ENCODE results near the gene TRIM8. TPM values are rescaled to one million over a fixed set of nuclear protein-coding genes. Genes with fewer than 3 reads are reported as not detected.

TRIM8 gene
- total RNA-seq, 1 experiment from 2014 or later: 37.0 TPM

DNA sequence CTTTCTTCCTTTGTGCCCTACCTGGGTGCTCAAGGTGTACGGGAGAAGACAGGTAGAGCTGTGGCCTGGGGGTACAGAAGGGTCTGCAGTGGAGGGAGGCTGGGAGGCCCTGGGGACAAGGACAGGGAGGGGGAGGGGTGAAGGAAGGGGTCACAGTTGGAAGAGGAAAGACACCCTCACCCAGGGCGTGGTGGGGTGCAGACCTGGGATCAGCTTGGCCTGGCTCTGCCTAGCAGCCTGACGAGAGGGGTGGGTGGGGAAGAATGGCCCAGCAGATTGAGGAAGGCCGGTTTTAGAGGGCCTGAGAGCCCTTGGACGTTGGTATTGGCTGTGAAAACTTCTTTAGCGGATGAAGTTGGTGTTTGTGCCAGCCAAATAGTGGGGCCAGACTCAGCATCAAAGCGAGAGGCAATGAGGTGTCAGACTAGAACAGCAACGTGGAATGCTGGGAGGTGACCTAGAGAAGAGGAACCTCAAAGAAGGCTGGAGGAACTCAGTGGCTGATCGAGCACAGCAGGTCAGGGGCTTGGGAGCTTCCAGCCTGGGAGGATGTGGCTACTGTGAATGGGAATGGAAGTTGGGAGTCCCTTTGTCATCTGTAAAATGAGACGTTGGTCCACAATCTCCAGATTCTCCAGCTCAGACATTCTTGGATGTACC is 18.1 kb upstream of the TRIM8 start:
- peak overlapping the region; percentile 39 to 62 (median 61); a peak in 3 of 7 replicates for H3K27ac Mint-ChIP-seq
- Histone ChIP-seq H4K8ac (replicated peaks; ENCODE audit: insufficient read length, low read depth, low read length) (no peak overlapping the region), H4K20me1 (ENCODE audit: control insufficient read depth, insufficient read depth, insufficient read length) (peaks cover 2% of the 10 kb centered on the region), H3K14ac (ENCODE audit: insufficient read depth, low read length) (peak overlapping the region; percentile 26; the same call in 1 of the 2 replicates), H4K91ac (ENCODE audit: insufficient read length, low read depth, low read length) (no peak overlapping the region), H2BK12ac (ENCODE audit: insufficient read length, low read depth, low read length) (no peak overlapping the region), H3K23me2 (ENCODE audit: insufficient read length, low read depth, low read length, poor library complexity, severe bottlenecking) (no peaks in the 10 kb centered on the region), H3K27ac (ENCODE audit: insufficient read length, low read depth, low read length) (no peak overlapping the region), H3K56ac (ENCODE audit: insufficient read length, low read depth, low read length) (no peak overlapping the region), H2AK5ac (ENCODE audit: insufficient read length, low read length) (no peak overlapping the region), H2BK120ac (ENCODE audit: low read depth, low read length, poor library complexity, severe bottlenecking) (no peak overlapping the region), H2BK20ac (ENCODE audit: low read depth, low read length, poor library complexity, severe bottlenecking) (no peak overlapping the region), H2AFZ (ENCODE audit: low read length) (no peak overlapping the region), H3K79me1 (ENCODE audit: insufficient read depth, low read depth, low read length, poor library complexity, severe bottlenecking) (no peaks in the 10 kb centered on the region), H3T11ph (ENCODE audit: low read length) (no peak overlapping the region), H3K4me1 (ENCODE audit: insufficient read depth, low read length) (peaks cover 12% of the 10 kb centered on the region; the same call in 1 of the 2 replicates), H3K27me3 (ENCODE audit: insufficient read depth, low read length) (no peaks in the 10 kb centered on the region), H3K9me3 (ENCODE audit: control insufficient read depth, low read depth, low read length) (no peaks in the 10 kb centered on the region), H3K9ac (ENCODE audit: extremely low read depth, insufficient read length, low read length) (no peak overlapping the region), H3K79me2 (ENCODE audit: insufficient read depth, low read length) (no peaks in the 10 kb centered on the region), H3K23ac (ENCODE audit: insufficient read length, low read depth, low read length) (no peak overlapping the region), H2BK15ac (ENCODE audit: low read depth, low read length) (no peak overlapping the region), H3K4me2 (ENCODE audit: insufficient read depth, insufficient read length, low read length) (no peak overlapping the region), H3K18ac (ENCODE audit: insufficient read length, low read depth, low read length) (no peak overlapping the region), H3K4ac (ENCODE audit: low read depth, low read length) (no peak overlapping the region), H4K5ac (ENCODE audit: insufficient read length, low read depth, low read length) (no peak overlapping the region), H2BK5ac (ENCODE audit: insufficient read length, low read length) (no peak overlapping the region)
- DNase-seq: no peak
- no peaks in the 10 kb centered on the region; the same call in 1 of the 2 replicates for H3K27me3 Mint-ChIP-seq (ENCODE audit: low read depth)
- H3K36me3 Mint-ChIP-seq (ENCODE audit: insufficient read depth in 1 of 3, low read depth in 3 of 3): peaks cover 0 to under 1% (median 0%) of the 10 kb centered on the region in 3 experiments; a peak in 5 of 7 replicates
- WGBS (ENCODE audit: extremely low coverage, insufficient read length, low lambda C conversion rate): no CpG with 5 or more reads among the region's 10 CpGs
- H3K4me3 Mint-ChIP-seq: peak overlapping the region in 1 of 2 experiments; percentile 47; a peak in 1 of 5 replicates
- H3K9me3 Mint-ChIP-seq: no peaks in the 10 kb centered on the region
- H3K4me1 Mint-ChIP-seq: peaks cover 67 to 68% of the 10 kb centered on the region in 2 experiments
- TF ChIP-seq, protein P1, sequence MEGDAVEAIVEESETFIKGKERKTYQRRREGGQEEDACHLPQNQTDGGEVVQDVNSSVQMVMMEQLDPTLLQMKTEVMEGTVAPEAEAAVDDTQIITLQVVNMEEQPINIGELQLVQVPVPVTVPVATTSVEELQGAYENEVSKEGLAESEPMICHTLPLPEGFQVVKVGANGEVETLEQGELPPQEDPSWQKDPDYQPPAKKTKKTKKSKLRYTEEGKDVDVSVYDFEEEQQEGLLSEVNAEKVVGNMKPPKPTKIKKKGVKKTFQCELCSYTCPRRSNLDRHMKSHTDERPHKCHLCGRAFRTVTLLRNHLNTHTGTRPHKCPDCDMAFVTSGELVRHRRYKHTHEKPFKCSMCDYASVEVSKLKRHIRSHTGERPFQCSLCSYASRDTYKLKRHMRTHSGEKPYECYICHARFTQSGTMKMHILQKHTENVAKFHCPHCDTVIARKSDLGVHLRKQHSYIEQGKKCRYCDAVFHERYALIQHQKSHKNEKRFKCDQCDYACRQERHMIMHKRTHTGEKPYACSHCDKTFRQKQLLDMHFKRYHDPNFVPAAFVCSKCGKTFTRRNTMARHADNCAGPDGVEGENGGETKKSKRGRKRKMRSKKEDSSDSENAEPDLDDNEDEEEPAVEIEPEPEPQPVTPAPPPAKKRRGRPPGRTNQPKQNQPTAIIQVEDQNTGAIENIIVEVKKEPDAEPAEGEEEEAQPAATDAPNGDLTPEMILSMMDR (conservative IDR thresholded peaks at IDR 0.05): no peak

Data from H9 (cell line).